Subcutaneous adipose tissue (tissue), 4 donors: ENCODE data around the gene LRMDA. TPM values are rescaled to one million over a fixed set of nuclear protein-coding genes. Genes with fewer than 3 reads are reported as not detected.

ENCODE experiments used
- total RNA-seq, 4 donors: library from RNA; depleted of rRNA; stranded (reverse); fragments of >200 nt; gene quantifications; one replicate each; pipeline ENCODE4 v1.1.0, GENCODE V29; 2016
- TF ChIP-seq, protein P1 (sequence below): fragments of 450-650 bp; IDR thresholded peaks from one replicate; pipeline ENCODE4 v1.5.1; 2016; ENCODE audit warnings: low read depth, mild to moderate bottlenecking, control low read depth, antibody characterized with exemption, moderate library complexity

LRMDA gene
- total RNA-seq, 4 donors from 2014 or later = 17.4 to 92.1 (median 22.8) TPM

DNA sequence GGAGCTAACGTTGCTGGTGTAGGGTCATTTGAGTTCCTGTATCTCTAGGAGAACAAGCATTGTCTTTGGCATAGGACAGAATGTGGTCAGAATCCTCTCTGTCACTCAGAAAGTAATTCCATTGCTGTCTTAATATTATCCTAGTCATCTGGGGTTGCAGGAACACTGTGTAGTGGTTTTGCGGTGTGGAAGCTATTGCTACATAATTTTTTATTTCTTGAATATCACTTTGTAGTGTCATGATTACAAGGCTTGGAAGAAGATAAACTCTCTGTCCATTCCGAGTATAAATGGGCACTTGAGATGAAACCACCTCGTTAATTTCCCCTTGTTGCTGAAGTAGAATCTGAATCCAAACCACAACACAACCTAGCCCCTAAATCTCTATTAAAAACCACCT is 919.2 kb downstream of the LRMDA start:
- TF ChIP-seq, protein P1, sequence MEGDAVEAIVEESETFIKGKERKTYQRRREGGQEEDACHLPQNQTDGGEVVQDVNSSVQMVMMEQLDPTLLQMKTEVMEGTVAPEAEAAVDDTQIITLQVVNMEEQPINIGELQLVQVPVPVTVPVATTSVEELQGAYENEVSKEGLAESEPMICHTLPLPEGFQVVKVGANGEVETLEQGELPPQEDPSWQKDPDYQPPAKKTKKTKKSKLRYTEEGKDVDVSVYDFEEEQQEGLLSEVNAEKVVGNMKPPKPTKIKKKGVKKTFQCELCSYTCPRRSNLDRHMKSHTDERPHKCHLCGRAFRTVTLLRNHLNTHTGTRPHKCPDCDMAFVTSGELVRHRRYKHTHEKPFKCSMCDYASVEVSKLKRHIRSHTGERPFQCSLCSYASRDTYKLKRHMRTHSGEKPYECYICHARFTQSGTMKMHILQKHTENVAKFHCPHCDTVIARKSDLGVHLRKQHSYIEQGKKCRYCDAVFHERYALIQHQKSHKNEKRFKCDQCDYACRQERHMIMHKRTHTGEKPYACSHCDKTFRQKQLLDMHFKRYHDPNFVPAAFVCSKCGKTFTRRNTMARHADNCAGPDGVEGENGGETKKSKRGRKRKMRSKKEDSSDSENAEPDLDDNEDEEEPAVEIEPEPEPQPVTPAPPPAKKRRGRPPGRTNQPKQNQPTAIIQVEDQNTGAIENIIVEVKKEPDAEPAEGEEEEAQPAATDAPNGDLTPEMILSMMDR = no peak

DNA sequence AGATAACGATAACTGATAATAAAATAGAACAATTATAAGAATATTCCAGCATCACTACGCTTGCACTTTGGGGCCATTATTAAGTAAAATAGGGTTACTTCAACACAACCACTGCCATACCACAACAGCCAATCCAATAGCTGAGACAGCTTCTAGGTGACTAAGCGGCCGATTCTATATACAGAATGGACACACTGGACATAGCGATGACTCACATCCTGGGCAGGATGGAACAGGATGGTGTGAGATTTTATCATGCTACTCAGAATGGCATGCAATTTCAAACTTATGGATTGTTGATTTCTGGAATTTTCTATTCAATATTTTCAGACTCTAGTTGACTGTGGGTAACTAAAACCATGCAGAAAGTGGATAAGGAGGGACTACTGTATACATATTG is 920.9 kb downstream of the LRMDA start:
- TF ChIP-seq, protein P1 = no peak

DNA sequence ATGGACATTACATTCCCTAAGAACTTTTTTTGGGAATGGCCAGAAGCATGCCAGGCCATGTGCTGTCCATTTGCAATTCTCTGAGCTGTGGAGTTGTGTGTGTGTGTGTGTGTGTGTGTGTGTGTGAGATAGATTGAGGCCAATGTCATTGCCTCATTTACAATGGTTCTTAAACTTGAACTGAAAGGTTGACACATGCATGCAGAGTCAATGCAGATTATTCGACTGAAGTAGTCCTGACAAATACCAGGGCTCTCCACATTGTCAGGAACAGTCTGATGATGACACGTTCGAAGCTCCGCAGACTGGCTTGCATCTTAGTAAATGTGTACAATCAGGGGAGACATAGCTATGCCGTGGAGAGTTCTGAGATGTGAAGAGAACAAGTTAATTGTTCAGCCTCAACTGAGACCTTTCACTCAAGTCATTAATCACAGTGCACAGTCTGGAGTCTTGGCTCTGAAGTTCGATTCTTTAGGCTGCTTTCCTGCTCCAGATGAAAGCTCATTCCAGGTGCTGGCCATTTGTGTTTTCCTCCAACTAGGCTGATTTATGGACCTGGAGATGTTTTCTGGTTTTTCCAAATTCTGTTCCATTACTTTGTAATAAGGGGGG is 921.9 kb downstream of the LRMDA start:
- TF ChIP-seq, protein P1 = no peak

DNA sequence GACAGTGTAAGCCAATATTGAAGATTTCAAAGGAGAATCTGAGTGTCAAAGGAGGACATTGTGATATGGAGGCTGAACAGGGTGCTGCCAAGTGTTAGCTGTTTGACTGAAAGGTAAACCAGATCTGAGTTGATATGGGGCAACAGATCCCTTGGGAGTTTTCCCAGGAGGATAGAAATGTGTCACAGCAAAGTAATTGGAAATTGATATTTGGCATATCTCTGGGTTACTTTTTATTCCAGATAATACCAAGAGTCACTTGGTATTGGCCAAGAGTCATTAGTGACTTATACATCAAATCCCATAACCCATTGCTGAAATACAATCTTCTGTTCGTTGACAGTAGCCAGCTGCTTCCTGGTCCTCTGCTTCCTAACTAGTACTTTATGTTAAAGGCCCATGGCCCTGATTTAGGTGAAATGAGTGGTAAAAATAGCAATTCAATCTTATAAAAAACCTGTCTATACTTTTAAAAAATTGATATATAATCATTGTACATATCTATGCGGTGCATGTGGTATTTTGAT is 922.9 kb downstream of the LRMDA start:
- TF ChIP-seq, protein P1 = no peak

DNA sequence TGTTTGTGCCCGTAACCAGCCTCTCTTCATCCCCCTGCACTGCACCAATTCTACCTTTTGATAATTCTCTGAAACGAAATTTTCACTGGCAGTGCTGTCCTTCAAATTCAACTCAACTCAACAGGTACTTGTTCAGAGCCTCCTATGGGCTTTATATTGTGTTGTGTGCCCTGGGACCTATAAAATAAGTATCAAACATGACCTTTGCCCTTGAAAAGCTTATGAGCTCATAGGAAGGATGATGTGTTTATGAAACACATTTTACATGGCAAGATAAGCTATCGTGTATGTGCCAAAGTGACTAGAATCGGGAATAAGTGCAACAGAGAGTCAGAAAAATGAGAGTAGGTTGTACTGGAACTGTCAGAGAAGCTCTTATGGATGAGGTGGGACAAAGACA is 923.5 kb downstream of the LRMDA start:
- TF ChIP-seq, protein P1 = no peak

DNA sequence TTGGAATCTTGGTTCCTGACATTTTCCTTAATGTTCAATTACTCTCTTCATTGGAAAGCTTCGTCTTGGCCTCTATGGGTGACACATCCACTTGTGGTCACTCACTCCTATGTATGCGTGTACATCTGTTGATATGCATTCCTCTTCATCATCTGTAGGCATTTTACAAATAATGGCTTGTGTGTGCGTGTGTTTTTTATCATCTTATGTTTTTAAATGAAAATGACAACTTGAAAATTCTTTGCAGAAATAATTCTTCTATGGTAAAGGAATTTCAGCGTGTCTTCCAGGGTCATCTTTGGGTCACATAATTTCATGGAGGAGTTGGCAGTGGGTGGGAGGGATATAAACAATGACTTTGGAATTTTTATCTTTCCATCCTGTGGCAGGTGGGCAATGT is 925.1 kb downstream of the LRMDA start:
- TF ChIP-seq, protein P1 = no peak

DNA sequence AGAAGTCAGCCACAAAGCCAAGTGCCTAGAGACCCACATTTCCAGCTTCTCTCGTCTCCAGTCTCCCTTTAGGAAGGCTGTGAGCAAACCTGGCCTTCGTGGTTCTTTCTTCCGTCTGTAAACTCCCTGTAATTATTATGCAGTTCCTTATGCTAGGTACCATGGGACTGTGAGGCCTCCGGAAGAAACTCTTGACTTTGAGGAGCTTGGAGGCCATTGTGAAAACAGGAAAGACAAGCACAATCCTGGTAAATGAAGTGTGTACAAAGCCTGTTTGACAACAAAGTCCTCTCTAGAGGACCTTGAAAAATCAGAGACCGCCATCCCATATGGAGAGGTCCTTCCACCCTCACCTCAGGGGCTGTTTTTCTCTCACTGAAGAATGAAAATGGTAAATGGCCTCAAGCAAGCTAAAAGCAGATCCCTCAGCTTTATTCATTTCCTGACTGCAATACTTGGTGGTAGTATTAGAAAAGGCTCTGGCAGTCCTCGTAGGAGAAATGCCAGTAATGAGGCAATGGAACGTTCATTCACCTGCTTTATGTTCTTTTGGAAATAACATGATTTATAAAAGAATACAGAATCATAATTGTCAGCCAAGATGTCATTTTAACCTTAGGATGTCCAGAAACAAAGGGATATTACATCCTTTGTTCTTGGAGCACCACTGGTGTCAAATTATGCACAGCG is 926.4 kb downstream of the LRMDA start:
- TF ChIP-seq, protein P1 = no peak
